Fibroblast of mammary gland (primary cell): Measurements from ENCODE around the gene TSHB.

Experiments
- DNase-seq: peaks from one replicate; pipeline ENCODE4 v3.0.0-alpha.2; 2010; ENCODE audit warnings: low read depth
- H3K4me3 ChIP-seq: 2 replicates; pipeline ENCODE4 v1.5.1; 2011; ENCODE audit warnings: low read depth, mild to moderate bottlenecking, low read length, moderate library complexity; ENCODE audit not compliant: control insufficient read depth
- CTCF ChIP-seq: conservative IDR thresholded peaks from 2 replicates; pipeline ENCODE4 v1.5.1; 2011; ENCODE audit warnings: low read depth, low read length, inconsistent platforms; ENCODE audit not compliant: control insufficient read depth, insufficient read depth

Gene TSHB

GRCh38 chr1:115073298-115074087, 43.9 kb downstream of the TSHB start:
- DNase-seq, result no peak
- TF ChIP-seq CTCF, result no peak

GRCh38 chr1:115074839-115075534, 45.4 kb downstream of the TSHB start:
- H3K4me3 ChIP-seq, result no peak overlapping the region
- peak; percentile 11 for DNase-seq
- no peak for TF ChIP-seq CTCF

More at GRCh38 chr1:115073298-115074087, 43.9 kb downstream of the TSHB start:
- no peak overlapping the region for H3K4me3 ChIP-seq

- H3K4me3 ChIP-seq, result no peak overlapping the region
- peak; percentile 58 for DNase-seq
- no peak for TF ChIP-seq CTCF
Observed at GRCh38 chr1:115076384-115076915, 46.8 kb downstream of the TSHB start.

GRCh38 chr1:115077286-115077983, 47.8 kb downstream of the TSHB start:
- DNase-seq, result peak; percentile 31
- no peak for TF ChIP-seq CTCF
- H3K4me3 ChIP-seq, result no peak overlapping the region

- TF ChIP-seq CTCF, result no peak
- no peak for DNase-seq
- no peak overlapping the region for H3K4me3 ChIP-seq
Observed at GRCh38 chr1:115077984-115078330, 48.3 kb downstream of the TSHB start.

- no peak overlapping the region for H3K4me3 ChIP-seq
- no peak for TF ChIP-seq CTCF
- DNase-seq, result no peak
Observed at GRCh38 chr1:115078708-115079107, 49.1 kb downstream of the TSHB start.
